ENCODE results near the gene SPATA6. TPM values are rescaled to one million over a fixed set of nuclear protein-coding genes. Genes with fewer than 3 reads are reported as not detected.
A peak's percentile ranks its signal among the peaks of the same experiment; 100 is the strongest.
"Not testable (repeated sequence)": the region's sequence is repeated elsewhere in the genome, so short reads cannot be mapped to it uniquely, and the experiment has no call there.

The SPATA6 gene
- 2.7 and 8.6 TPM in 2 replicates for total RNA-seq (2021)
- Bru-seq, nascent RNA: percentile 49 among the genes with signal in this experiment
- percentile 53 among the genes with signal in this experiment for BruChase-seq, experiment 1, labeled RNA remaining after a 2-hour chase
- BruChase-seq, experiment 2, labeled RNA remaining after a 6-hour chase: percentile 41 among the genes with signal in this experiment
- long read RNA-seq, full-length matches to known transcripts: 3 of 10 reads
- long read RNA-seq, partial matches to known transcripts: 3 of 10 reads
- long read RNA-seq, other reads (novel, unspliced or antisense): 4 of 10 reads

GRCh38 chr1:48471691-48472576 is at the start of gene SPATA6:
SPATA6 (minus strand) TSS chr1:48472204; CDS start chr1:48472008, 196 bp downstream.
- Histone ChIP-seq H3K9me3 (ENCODE audit: low read depth, low read length, poor library complexity, severe bottlenecking) (no peaks in the 10 kb centered on the region), H3K36me3 (ENCODE audit: insufficient read depth, low read length, poor library complexity, severe bottlenecking) (no peaks in the 10 kb centered on the region), H3K4me3 (ENCODE audit: low read depth, low read length, poor library complexity, severe bottlenecking) (peak within 1 kb of the TSS; percentile 77), H3K4me1 (ENCODE audit: insufficient read depth, low read length, poor library complexity, severe bottlenecking) (peaks cover 10% of the 10 kb centered on the region), H3K27me3 (replicated peaks; ENCODE audit: insufficient read depth, low read depth, low read length, poor library complexity) (no peaks in the 10 kb centered on the region), H3K27ac (ENCODE audit: low read depth, low read length, poor library complexity, severe bottlenecking) (peak within 1 kb of the TSS; percentile 55)
- CTCF ChIA-PET: interaction anchor here (0.9 kb wide), 1 partner anchor 26 kb away, joined by 3 read pairs; no protein-coding TSS in a partner anchor
- BruUV-seq (replicated peaks): no TSS peak
- DNase-seq (ENCODE audit: low spot score): peak; percentile 95
- intact Hi-C loops (cut with micrococcal nuclease; ENCODE audit: unreplicated experiment): no loop called here
- POLR2A ChIA-PET (ENCODE audit: low non-redundant PET): no interaction called here
- TF ChIP-seq CTCF (conservative IDR thresholded peaks at IDR 0.05; ENCODE audit: low read depth, low read length): no peak
- no peak for TF ChIP-seq EZH2 (IDR thresholded peaks at IDR 0.05; ENCODE audit: borderline replicate concordance, low read depth, low read length, poor library complexity, severe bottlenecking)

- H3K36me3 ChIP-seq (ENCODE audit: insufficient read depth, low read length, poor library complexity, severe bottlenecking); H3K4me3 ChIP-seq (ENCODE audit: low read depth, low read length, poor library complexity, severe bottlenecking); H3K9me3 ChIP-seq (ENCODE audit: low read depth, low read length, poor library complexity, severe bottlenecking); H3K27ac ChIP-seq (ENCODE audit: low read depth, low read length, poor library complexity, severe bottlenecking); DNase-seq (ENCODE audit: low spot score); H3K4me1 ChIP-seq (ENCODE audit: insufficient read depth, low read length, poor library complexity, severe bottlenecking); CTCF ChIA-PET; BruUV-seq (replicated peaks); intact Hi-C loops (cut with micrococcal nuclease; ENCODE audit: unreplicated experiment); POLR2A ChIA-PET (ENCODE audit: low non-redundant PET); H3K27me3 ChIP-seq (replicated peaks; ENCODE audit: insufficient read depth, low read depth, low read length, poor library complexity): not testable (repeated sequence)
Observed at GRCh38 chr1:48519896-48520295, 47.9 kb upstream of the SPATA6 start.

- no peaks in the 10 kb centered on the region for H3K36me3 ChIP-seq (ENCODE audit: insufficient read depth, low read length, poor library complexity, severe bottlenecking)
- no TSS peak for BruUV-seq (replicated peaks)
- ChIA-PET CTCF (interaction anchor here (1.4 kb wide), 1 partner anchor 9 kb away, joined by 4 read pairs; no protein-coding TSS in a partner anchor), POLR2A (ENCODE audit: low non-redundant PET) (no interaction called here)
- H3K4me1 ChIP-seq (ENCODE audit: insufficient read depth, low read length, poor library complexity, severe bottlenecking): peaks cover 5% of the 10 kb centered on the region
- H3K4me3 ChIP-seq (ENCODE audit: low read depth, low read length, poor library complexity, severe bottlenecking): no peak overlapping the region
- H3K27me3 ChIP-seq (replicated peaks; ENCODE audit: insufficient read depth, low read depth, low read length, poor library complexity): peaks cover 3% of the 10 kb centered on the region
- intact Hi-C loops (cut with micrococcal nuclease; ENCODE audit: unreplicated experiment): no loop called here
- TF ChIP-seq CTCF (conservative IDR thresholded peaks at IDR 0.05; ENCODE audit: low read depth, low read length): no peak
- TF ChIP-seq EZH2 (IDR thresholded peaks at IDR 0.05; ENCODE audit: borderline replicate concordance, low read depth, low read length, poor library complexity, severe bottlenecking): no peak
- H3K27ac ChIP-seq (ENCODE audit: low read depth, low read length, poor library complexity, severe bottlenecking): no peak overlapping the region
- no peak for DNase-seq (ENCODE audit: low spot score)
- no peaks in the 10 kb centered on the region for H3K9me3 ChIP-seq (ENCODE audit: low read depth, low read length, poor library complexity, severe bottlenecking)
Observed at GRCh38 chr1:48506870-48507269, 34.9 kb upstream of the SPATA6 start.
